GM18507 (cell line): ENCODE data around the gene PPP4C.
A peak's percentile ranks its signal among the peaks of the same experiment; 100 is the strongest.

Experiments
- DNase-seq: peaks from one replicate; pipeline ENCODE4 v3.0.0; 2011; ENCODE audit warnings: low read depth; ENCODE audit not compliant: insufficient read length; ENCODE audit errors: extremely low spot score
- FAIRE-seq: peaks from 2 replicates; lab custom pipeline; 2011; peaks lifted over from hg19 to GRCh38; lab: Jason Lieb, UNC

Gene PPP4C

DNA sequence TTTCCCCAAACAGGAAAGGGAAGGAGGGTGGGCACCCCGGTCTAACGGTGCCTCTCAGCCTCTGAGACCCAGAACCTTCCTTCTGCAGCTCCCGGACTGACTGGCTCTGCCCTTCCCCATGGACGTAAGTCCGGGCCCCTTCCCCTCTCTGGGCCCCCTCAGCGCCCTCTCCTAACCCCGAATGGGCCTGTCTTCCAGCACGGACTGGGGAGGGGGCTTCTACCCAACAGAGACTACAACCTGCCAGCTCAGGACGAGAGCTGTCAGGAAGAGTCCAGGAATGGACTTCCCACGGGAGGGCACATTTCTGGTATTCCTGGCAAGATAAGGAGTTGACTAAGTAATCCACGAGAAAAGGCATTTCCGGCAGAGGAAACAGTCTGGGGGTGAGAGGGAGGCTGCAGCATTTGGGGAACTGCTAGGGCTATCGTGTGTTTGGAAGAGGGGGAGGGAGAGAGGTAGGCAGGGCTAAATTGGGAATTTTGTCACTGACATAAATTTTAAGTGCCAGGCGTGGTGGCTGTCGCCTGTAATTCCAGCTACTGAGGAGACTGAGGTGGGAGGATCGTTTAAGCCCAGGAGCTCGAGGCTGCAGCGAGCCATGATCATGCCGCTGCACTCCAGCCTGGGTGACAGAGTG is 22.3 kb upstream of the PPP4C start:
- no peak for FAIRE-seq
- DNase-seq = no peak

- DNase-seq (no peak), FAIRE-seq (no peak)
Observed at GRCh38 chr16:30054451-30054850, 21.3 kb upstream of the PPP4C start.

- DNase-seq = no peak
- FAIRE-seq = no peak
Observed at GRCh38 chr16:30054959-30055553, 20.7 kb upstream of the PPP4C start.

DNA sequence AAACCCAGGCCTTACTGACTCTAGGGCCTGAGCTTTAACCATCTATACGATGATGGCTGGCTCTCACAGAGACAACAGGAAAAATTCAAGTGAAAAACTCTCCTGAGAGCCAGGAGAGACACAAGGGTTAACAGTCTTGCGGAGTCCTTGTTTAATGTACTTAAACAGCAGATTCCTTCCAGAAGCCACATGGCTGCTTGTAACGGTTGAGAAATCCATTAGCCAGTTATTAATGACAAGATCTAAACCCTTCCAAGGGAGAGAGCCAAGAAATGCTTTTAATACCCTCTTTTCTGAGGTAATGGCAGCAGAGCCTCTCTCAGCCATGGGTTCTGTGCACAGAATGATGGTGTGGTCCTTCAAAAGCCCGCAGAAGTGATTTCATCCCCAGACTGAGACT is 15.4 kb upstream of the PPP4C start:
- DNase-seq (no peak), FAIRE-seq (no peak)

- no peak for FAIRE-seq
- DNase-seq = no peak
Observed at GRCh38 chr16:30060836-30061554, 14.8 kb upstream of the PPP4C start.

GRCh38 chr16:30063278-30063892 is 12.4 kb upstream of the PPP4C start:
- FAIRE-seq (no peak), DNase-seq (no peak)

- peak; percentile 79 for FAIRE-seq
- DNase-seq = peak; percentile 57
Observed at GRCh38 chr16:30063893-30064728, 11.7 kb upstream of the PPP4C start.

- DNase-seq (no peak), FAIRE-seq (no peak)
Observed at GRCh38 chr16:30064729-30065101, 11.1 kb upstream of the PPP4C start.

DNA sequence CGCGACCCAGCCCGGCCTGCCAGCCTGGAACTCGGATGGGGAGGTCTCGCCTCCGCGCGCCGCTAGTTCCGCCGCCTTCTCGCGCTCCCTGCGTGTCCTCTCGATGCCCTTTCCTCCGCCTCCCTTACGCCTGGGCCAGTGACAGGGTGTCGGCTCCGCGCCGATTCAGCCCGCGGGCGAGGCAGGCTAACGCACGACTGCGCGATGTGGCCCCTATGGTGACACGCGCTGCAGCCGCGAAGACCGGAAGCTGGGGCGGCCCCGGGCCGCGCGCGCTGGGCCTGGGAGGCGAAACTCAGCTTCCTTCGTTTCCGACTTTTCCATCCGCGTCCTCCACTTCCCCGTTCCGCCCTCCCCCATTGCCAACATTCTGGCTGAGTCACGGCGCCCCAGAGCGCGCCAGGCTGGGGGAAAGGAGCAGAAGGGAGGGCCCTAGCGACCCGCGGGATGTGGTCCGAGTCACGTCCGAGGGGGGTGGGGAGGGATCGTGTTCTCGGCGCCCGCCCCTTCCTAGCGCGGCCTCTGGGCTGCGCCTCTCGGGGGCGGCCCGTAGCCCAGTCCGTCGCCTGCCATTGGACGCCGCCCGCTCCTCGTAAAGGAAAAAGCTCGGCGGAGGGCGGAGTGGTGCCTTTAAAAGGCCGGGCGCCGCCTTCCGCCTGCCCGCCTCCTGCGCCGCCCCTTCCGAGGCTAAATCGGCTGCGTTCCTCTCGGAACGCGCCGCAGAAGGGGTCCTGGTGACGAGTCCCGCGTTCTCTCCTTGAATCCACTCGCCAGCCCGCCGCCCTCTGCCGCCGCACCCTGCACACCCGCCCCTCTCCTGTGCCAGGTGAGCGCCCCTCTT is 10.5 kb upstream of the PPP4C start, which contains the start of gene ALDOA:
Gene ALDOA (plus strand): TSS at position 659 of the 841 bp plus-strand sequence. CDS start 1,138 bp downstream, outside the sequence.
- DNase-seq (peak; percentile 91), FAIRE-seq (peak; percentile 85)

DNA sequence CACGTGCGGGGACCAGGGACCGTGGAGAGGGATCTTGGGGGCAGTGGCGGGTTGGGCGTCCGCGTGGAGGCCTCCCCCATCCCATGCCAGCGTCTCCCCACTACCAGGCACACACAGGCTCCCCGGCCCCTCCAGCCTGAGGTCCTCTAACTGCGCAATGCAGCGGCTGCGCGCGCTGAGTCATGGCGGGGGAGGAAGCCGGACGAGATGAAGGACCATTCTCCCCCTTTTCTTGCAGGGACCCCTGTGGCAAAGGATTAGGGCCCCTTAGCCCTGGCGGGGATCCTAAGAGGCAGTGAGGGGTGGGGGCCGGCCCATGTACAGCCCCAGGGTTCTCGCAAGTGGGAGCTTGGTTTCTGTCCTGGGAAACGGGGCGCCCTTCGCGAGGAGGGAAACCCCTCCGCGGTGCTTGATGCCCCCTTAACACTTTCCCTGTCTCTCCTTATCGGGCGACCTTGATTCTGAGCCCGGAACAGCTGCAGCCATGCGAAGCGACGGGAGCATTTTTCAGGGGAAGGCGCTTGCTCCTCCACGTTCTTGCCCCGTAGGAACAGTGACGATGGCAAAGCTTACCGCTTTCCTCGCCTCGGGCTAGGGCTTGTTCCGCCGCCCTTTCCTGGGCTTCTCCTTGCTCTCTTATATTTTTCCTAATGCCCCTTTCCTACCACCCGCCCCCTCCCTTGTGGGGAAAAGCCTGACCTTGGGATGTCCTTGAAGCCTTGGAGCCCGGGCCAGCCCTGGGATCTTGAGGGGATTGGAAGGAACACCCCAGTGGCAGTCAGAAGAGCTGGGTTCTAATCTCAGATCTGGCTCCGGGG is 9.6 kb upstream of the PPP4C start:
- no peak for DNase-seq
- FAIRE-seq = no peak

- DNase-seq (no peak), FAIRE-seq (no peak)
Observed at GRCh38 chr16:30066761-30067583, 8.8 kb upstream of the PPP4C start.

DNA sequence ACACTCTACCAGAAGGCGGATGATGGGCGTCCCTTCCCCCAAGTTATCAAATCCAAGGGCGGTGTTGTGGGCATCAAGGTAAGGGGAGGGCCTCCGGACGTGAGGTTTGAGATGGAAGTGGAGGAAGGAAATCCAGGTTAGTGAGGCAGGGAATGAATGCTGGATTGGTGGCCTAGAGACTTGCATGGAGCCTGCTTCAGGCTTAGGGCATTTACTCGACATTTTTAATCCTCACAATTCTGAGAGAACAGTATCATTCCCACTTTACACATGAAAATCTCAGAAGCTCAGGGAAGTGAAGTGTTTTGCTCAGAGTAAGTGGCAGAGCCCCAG is 8.2 kb upstream of the PPP4C start:
- FAIRE-seq = no peak
- no peak for DNase-seq

GRCh38 chr16:30068333-30068732 is 7.5 kb upstream of the PPP4C start:
- FAIRE-seq (no peak), DNase-seq (no peak)

GRCh38 chr16:30068750-30069610 is 6.8 kb upstream of the PPP4C start:
- FAIRE-seq (no peak), DNase-seq (no peak)

- DNase-seq = no peak
- FAIRE-seq = no peak
Observed at GRCh38 chr16:30069611-30070462, 6.0 kb upstream of the PPP4C start.

GRCh38 chr16:30070490-30070889 is 5.3 kb upstream of the PPP4C start:
- FAIRE-seq (no peak), DNase-seq (no peak)
